ENCODE measurements around the gene ST8SIA5. TPM values are rescaled to one million over a fixed set of nuclear protein-coding genes. Genes with fewer than 3 reads are reported as not detected.

The ST8SIA5 gene
- total and polyA plus RNA-seq, 10 of the 15 experiments (the other 5 are each of a cell fraction or from before 2014, with no cell fraction given): 0.02 to 0.32 (median 0.12) TPM; not detected in 1

- RAD21 ChIA-PET (ENCODE audit: unreplicated experiment): no interaction called here
- Histone ChIP-seq H3K79me2 (ENCODE audit: control insufficient read depth, insufficient read depth, low read length) (no peaks in the 10 kb centered on the region), H4K20me1 (ENCODE audit: control insufficient read depth, insufficient read depth) (no peaks in the 10 kb centered on the region), H3K4me1 (ENCODE audit: control insufficient read depth, insufficient read depth, low read length) (no peaks in the 10 kb centered on the region), H2AFZ (ENCODE audit: control insufficient read depth, low read depth, low read length) (no peak overlapping the region), H3K9ac (ENCODE audit: control insufficient read depth, insufficient read depth, low read length) (no peak overlapping the region), H3K27ac (ENCODE audit: control insufficient read depth, insufficient read depth) (no peak overlapping the region), H3K4me3 (no peak overlapping the region), H3K4me2 (ENCODE audit: control insufficient read depth, insufficient read depth) (no peak overlapping the region), H3K9me3 (replicated peaks; ENCODE audit: control insufficient read depth, insufficient read depth, low read length) (no peaks in the 10 kb centered on the region; the same call in 1 of the 3 replicates), H3K36me3 (ENCODE audit: control insufficient read depth in 2 of 2, insufficient read depth in 2 of 2, low read length in 1 of 2) (no peaks in the 10 kb centered on the region), H3K27me3 (replicated peaks in 1 of 2; ENCODE audit: control insufficient read depth in 2 of 2, insufficient read depth in 2 of 2, low read length in 1 of 2) (no peaks in the 10 kb centered on the region; a peak in 1 of 4 replicates)
- no peak for FAIRE-seq
- SMC1A ChIA-PET (ENCODE audit: uncharacterized antibody, unreplicated experiment): no interaction called here
- DNase-seq (ENCODE audit: low read depth, low spot score): no peak
- in situ Hi-C loops (cut with MboI): no loop called here
- 20% methylated on average over 4 of the region's 4 CpGs for WGBS (ENCODE audit: insufficient coverage, insufficient replicate concordance, low lambda C conversion rate, missing lambda C conversion rate)
- intact Hi-C loops (cut with micrococcal nuclease; ENCODE audit: unreplicated experiment): no loop called here
- TF ChIP-seq NFIC (IDR thresholded peaks at IDR 0.05; ENCODE audit: low read depth, low read length) (no peak), ATF7 (IDR thresholded peaks at IDR 0.05; ENCODE audit: low read depth) (no peak), BCL11A (IDR thresholded peaks at IDR 0.05; ENCODE audit: low read depth, low read length) (no peak), ZSCAN29 (IDR thresholded peaks at IDR 0.05) (no peak), CTCF (IDR thresholded peaks at IDR 0.05 in 2 of 3, conservative IDR thresholded peaks at IDR 0.05 in 1 of 3; ENCODE audit: control insufficient read depth in 2 of 3, extremely low read depth in 1 of 3, insufficient read depth in 1 of 3, low read depth in 3 of 3, low read length in 3 of 3) (no peak), CBX5 (IDR thresholded peaks at IDR 0.05; ENCODE audit: low read depth) (no peak), SIX5 (IDR thresholded peaks at IDR 0.05; ENCODE audit: low read depth, low read length, severe bottlenecking) (no peak), NFYB (IDR thresholded peaks at IDR 0.05; ENCODE audit: insufficient read depth, low read depth, low read length) (no peak), SRF (IDR thresholded peaks at IDR 0.05; ENCODE audit: low read depth in 2 of 2, low read length in 2 of 2) (no peak), ZNF217 (IDR thresholded peaks at IDR 0.05) (no peak), MTA3 (IDR thresholded peaks at IDR 0.05; ENCODE audit: borderline replicate concordance, low read length) (no peak), IRF5 (IDR thresholded peaks at IDR 0.05; ENCODE audit: borderline replicate concordance) (no peak), ZBED1 (IDR thresholded peaks at IDR 0.05; ENCODE audit: borderline replicate concordance) (no peak), POLR2AphosphoS5 (IDR thresholded peaks at IDR 0.05; ENCODE audit: low read length) (no peak), KAT2A (conservative IDR thresholded peaks at IDR 0.05; ENCODE audit: control insufficient read depth, low read depth, low read length) (no peak)
- TF ChIP-seq, protein P1, sequence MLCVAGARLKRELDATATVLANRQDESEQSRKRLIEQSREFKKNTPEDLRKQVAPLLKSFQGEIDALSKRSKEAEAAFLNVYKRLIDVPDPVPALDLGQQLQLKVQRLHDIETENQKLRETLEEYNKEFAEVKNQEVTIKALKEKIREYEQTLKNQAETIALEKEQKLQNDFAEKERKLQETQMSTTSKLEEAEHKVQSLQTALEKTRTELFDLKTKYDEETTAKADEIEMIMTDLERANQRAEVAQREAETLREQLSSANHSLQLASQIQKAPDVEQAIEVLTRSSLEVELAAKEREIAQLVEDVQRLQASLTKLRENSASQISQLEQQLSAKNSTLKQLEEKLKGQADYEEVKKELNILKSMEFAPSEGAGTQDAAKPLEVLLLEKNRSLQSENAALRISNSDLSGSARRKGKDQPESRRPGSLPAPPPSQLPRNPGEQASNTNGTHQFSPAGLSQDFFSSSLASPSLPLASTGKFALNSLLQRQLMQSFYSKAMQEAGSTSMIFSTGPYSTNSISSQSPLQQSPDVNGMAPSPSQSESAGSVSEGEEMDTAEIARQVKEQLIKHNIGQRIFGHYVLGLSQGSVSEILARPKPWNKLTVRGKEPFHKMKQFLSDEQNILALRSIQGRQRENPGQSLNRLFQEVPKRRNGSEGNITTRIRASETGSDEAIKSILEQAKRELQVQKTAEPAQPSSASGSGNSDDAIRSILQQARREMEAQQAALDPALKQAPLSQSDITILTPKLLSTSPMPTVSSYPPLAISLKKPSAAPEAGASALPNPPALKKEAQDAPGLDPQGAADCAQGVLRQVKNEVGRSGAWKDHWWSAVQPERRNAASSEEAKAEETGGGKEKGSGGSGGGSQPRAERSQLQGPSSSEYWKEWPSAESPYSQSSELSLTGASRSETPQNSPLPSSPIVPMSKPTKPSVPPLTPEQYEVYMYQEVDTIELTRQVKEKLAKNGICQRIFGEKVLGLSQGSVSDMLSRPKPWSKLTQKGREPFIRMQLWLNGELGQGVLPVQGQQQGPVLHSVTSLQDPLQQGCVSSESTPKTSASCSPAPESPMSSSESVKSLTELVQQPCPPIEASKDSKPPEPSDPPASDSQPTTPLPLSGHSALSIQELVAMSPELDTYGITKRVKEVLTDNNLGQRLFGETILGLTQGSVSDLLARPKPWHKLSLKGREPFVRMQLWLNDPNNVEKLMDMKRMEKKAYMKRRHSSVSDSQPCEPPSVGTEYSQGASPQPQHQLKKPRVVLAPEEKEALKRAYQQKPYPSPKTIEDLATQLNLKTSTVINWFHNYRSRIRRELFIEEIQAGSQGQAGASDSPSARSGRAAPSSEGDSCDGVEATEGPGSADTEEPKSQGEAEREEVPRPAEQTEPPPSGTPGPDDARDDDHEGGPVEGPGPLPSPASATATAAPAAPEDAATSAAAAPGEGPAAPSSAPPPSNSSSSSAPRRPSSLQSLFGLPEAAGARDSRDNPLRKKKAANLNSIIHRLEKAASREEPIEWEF (IDR thresholded peaks at IDR 0.05; ENCODE audit: insufficient replicate concordance, low read depth, low read length): no peak
- no peak for ATAC-seq
- POLR2A ChIA-PET: no interaction called here
- CTCF ChIA-PET: no interaction called here
- no TSS peak for BruUV-seq (replicated peaks)
Observed at GRCh38 chr18:46734981-46735380, 21.9 kb downstream of the ST8SIA5 start.
